ENCODE measurements around the gene IQGAP2. TPM values are rescaled to one million over a fixed set of nuclear protein-coding genes. Genes with fewer than 3 reads are reported as not detected.

The IQGAP2 gene
- total RNA-seq, 1 donor from 2014 or later: 4.0 TPM

- DNase-seq (ENCODE audit: low read depth): no peak
- TF ChIP-seq, protein P1, sequence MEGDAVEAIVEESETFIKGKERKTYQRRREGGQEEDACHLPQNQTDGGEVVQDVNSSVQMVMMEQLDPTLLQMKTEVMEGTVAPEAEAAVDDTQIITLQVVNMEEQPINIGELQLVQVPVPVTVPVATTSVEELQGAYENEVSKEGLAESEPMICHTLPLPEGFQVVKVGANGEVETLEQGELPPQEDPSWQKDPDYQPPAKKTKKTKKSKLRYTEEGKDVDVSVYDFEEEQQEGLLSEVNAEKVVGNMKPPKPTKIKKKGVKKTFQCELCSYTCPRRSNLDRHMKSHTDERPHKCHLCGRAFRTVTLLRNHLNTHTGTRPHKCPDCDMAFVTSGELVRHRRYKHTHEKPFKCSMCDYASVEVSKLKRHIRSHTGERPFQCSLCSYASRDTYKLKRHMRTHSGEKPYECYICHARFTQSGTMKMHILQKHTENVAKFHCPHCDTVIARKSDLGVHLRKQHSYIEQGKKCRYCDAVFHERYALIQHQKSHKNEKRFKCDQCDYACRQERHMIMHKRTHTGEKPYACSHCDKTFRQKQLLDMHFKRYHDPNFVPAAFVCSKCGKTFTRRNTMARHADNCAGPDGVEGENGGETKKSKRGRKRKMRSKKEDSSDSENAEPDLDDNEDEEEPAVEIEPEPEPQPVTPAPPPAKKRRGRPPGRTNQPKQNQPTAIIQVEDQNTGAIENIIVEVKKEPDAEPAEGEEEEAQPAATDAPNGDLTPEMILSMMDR (IDR thresholded peaks at IDR 0.05; ENCODE audit: insufficient read depth, low read length, poor library complexity, severe bottlenecking): no peak
Measured at GRCh38 chr5:76483433-76483832, 80.3 kb downstream of the IQGAP2 start.

DNA sequence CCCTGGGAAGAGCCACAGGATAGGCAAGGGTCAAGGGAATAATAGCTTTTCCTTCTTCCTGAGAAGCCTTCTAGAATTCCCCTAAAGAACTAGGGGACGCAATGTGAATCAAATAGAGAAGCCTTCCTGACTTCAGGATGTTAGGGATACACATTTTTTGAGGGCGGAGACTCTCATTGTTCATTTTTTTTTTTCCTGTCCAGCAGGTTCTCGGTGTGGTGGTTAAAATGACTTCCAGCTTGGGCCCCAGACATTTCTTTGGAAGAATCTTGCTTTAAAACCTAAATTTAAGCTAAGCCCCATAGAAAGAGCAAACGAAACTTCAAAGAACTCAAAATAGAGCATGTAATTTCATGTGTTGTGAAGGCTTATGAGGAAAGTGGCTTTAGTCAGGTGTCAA, 80.8 kb downstream of the IQGAP2 start:
- TF ChIP-seq, protein P1 (IDR thresholded peaks at IDR 0.05; ENCODE audit: insufficient read depth, low read length, poor library complexity, severe bottlenecking): no peak
- no peak for DNase-seq (ENCODE audit: low read depth)

More at GRCh38 chr5:76483433-76483832, 80.3 kb downstream of the IQGAP2 start:
- Histone ChIP-seq H3K27me3 (ENCODE audit: control insufficient read depth, insufficient read depth, low read length) (no peaks in the 10 kb centered on the region), H3K36me3 (ENCODE audit: control insufficient read depth, insufficient read depth, low read length) (no peaks in the 10 kb centered on the region), H3K4me3 (ENCODE audit: low read depth, low read length) (no peak overlapping the region)

GRCh38 chr5:76485511-76485910, 82.4 kb downstream of the IQGAP2 start:
- Histone ChIP-seq H3K4me3 (ENCODE audit: low read depth, low read length) (no peak overlapping the region), H3K27me3 (ENCODE audit: control insufficient read depth, insufficient read depth, low read length) (no peaks in the 10 kb centered on the region), H3K36me3 (ENCODE audit: control insufficient read depth, insufficient read depth, low read length) (no peaks in the 10 kb centered on the region)
- DNase-seq (ENCODE audit: low read depth): no peak
- TF ChIP-seq, protein P1 (IDR thresholded peaks at IDR 0.05; ENCODE audit: insufficient read depth, low read length, poor library complexity, severe bottlenecking): no peak

More for the DNA sequence above, 80.8 kb downstream of the IQGAP2 start:
- no peak overlapping the region for H3K4me3 ChIP-seq (ENCODE audit: low read depth, low read length)
- no peaks in the 10 kb centered on the region for H3K27me3 ChIP-seq (ENCODE audit: control insufficient read depth, insufficient read depth, low read length)
- H3K36me3 ChIP-seq (ENCODE audit: control insufficient read depth, insufficient read depth, low read length): no peaks in the 10 kb centered on the region

GRCh38 chr5:76487386-76487785, 84.3 kb downstream of the IQGAP2 start:
- no peak for DNase-seq (ENCODE audit: low read depth)
- TF ChIP-seq, protein P1 (IDR thresholded peaks at IDR 0.05; ENCODE audit: insufficient read depth, low read length, poor library complexity, severe bottlenecking): no peak
- Histone ChIP-seq H3K4me3 (ENCODE audit: low read depth, low read length) (no peak overlapping the region), H3K27me3 (ENCODE audit: control insufficient read depth, insufficient read depth, low read length) (no peaks in the 10 kb centered on the region), H3K36me3 (ENCODE audit: control insufficient read depth, insufficient read depth, low read length) (no peaks in the 10 kb centered on the region)

DNA sequence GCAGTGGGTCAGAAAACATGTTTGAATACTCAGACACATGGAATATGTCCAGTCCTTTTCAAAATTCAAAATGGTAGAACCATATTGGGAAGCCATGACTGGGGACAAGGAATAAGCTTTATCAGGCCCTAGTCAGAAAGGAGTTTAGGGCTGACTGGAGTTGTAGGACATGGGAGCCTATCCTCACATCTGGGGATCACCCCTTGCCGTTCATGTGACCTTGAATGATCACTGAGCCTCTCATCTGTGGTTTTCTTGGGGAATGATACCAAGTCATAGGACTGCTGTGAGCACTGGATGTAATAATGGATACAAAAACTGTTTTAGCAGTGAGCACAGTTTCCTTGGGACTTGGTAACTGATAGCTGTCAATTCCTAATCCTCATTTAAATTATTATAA, 84.7 kb downstream of the IQGAP2 start:
- no peaks in the 10 kb centered on the region for H3K36me3 ChIP-seq (ENCODE audit: control insufficient read depth, insufficient read depth, low read length)
- no peaks in the 10 kb centered on the region for H3K27me3 ChIP-seq (ENCODE audit: control insufficient read depth, insufficient read depth, low read length)
- DNase-seq (ENCODE audit: low read depth): no peak
- TF ChIP-seq, protein P1 (IDR thresholded peaks at IDR 0.05; ENCODE audit: insufficient read depth, low read length, poor library complexity, severe bottlenecking): no peak
- no peak overlapping the region for H3K4me3 ChIP-seq (ENCODE audit: low read depth, low read length)

GRCh38 chr5:76488969-76489368, 85.9 kb downstream of the IQGAP2 start:
- Histone ChIP-seq H3K4me3 (ENCODE audit: low read depth, low read length) (no peak overlapping the region), H3K36me3 (ENCODE audit: control insufficient read depth, insufficient read depth, low read length) (no peaks in the 10 kb centered on the region), H3K27me3 (ENCODE audit: control insufficient read depth, insufficient read depth, low read length) (no peaks in the 10 kb centered on the region)
- no peak for DNase-seq (ENCODE audit: low read depth)
- TF ChIP-seq, protein P1 (IDR thresholded peaks at IDR 0.05; ENCODE audit: insufficient read depth, low read length, poor library complexity, severe bottlenecking): no peak

All from kidney epithelial cell (primary cell).